ENCODE data around the gene HSFY2.
"Not testable (repeated sequence)": the region's sequence is repeated elsewhere in the genome, so short reads cannot be mapped to it uniquely, and the experiment has no call there.

The HSFY2 gene, protein sequence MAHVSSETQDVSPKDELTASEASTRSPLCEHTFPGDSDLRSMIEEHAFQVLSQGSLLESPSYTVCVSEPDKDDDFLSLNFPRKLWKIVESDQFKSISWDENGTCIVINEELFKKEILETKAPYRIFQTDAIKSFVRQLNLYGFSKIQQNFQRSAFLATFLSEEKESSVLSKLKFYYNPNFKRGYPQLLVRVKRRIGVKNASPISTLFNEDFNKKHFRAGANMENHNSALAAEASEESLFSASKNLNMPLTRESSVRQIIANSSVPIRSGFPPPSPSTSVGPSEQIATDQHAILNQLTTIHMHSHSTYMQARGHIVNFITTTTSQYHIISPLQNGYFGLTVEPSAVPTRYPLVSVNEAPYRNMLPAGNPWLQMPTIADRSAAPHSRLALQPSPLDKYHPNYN

DNA sequence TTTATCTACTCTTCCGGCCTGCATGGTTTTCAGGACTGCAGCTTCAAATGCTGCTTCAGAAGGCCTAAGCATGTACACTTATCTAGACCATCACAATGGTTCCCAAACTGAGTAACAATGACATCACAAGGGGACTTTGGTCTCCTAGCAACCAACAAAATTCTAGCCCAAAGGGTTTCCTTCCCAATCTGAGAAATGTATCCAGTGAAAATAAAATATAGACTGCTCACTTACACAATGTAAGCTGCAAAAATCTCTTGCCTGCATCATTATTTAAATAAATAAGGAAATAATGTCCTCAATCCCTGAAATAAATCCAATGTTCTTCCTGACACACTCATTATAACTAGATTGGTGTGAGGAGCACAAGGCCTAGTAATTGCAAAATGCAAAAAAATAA, at the start of gene HSFY2:
Gene HSFY2 (minus strand): TSS at position 101 of the 400 bp plus-strand sequence. CDS start 117 bp downstream, outside the sequence.
- in situ Hi-C loops (cut with MboI; ENCODE audit: low sequenced_read_pairs): not testable (repeated sequence)

DNA sequence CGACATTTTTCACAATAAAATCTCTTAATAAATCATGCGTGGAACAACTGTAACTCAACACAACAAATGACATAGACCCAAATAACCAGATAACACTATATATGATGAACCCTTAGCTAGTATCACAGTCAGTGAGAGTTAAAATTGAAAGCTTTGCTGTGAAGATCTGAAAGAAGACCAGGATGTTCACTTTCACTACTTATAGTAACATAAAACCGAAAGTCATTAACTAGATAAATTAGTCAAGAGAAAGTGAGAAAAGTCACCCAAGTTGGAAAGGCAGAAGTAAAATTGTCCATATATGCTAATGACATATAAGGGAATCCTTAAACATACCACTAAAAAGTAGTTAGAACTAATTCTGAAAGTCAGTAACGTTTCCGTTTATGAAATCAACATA, 42.2 kb upstream of the HSFY2 start:
- in situ Hi-C loops (cut with MboI; ENCODE audit: low sequenced_read_pairs): not testable (repeated sequence)

DNA sequence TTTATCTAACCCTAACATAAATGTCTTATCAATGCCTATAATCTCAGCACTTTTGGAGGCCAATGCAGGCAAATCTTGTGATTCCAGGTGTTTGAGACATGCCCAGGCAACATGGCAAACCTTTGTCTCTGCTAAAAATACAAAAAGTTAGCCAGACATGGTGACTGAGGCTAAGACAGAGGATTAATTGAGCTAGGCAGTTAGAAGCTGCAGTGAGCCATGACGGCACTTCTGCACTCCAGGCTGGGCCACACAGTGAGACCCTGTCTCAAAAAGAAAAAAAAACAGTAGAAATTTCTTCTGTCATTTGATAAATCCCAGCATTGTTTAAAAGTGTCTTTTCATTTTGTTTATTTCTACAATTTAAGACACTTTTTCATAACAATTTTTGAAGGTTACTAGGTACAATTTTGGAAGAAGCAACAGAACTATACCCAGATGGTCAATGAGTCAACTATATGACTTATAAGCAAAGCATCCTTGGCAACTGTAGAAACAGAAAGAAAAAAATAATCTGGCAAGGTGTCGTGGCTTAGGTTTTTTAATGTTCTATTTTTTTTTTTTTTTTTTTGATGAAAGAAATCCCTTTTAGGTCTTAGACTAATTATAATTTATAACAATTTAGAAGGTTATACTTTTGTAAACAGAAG, 15.3 kb upstream of the HSFY2 start:
- in situ Hi-C loops (cut with MboI; ENCODE audit: low sequenced_read_pairs): not testable (repeated sequence)

DNA sequence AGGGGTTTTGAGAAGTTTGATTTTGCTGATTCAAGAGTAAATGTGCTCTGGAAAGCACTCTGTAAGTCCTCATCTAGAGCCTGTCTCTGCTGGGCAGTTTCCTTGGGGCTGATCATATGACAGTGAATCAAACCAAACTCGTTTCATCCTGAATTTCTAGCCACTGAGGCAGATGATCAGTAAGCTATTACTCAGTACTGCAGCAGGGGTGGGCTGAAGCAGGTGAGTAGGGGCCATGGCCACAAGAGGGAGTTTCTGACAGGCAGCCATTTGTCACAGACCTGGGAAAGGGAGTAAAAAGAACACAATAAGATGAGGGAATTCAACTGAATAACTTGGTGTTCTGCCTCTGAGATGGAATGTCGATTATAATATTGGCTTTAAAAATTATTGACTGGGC, 19.5 kb downstream of the HSFY2 start:
- in situ Hi-C loops (cut with MboI; ENCODE audit: low sequenced_read_pairs): not testable (repeated sequence)

DNA sequence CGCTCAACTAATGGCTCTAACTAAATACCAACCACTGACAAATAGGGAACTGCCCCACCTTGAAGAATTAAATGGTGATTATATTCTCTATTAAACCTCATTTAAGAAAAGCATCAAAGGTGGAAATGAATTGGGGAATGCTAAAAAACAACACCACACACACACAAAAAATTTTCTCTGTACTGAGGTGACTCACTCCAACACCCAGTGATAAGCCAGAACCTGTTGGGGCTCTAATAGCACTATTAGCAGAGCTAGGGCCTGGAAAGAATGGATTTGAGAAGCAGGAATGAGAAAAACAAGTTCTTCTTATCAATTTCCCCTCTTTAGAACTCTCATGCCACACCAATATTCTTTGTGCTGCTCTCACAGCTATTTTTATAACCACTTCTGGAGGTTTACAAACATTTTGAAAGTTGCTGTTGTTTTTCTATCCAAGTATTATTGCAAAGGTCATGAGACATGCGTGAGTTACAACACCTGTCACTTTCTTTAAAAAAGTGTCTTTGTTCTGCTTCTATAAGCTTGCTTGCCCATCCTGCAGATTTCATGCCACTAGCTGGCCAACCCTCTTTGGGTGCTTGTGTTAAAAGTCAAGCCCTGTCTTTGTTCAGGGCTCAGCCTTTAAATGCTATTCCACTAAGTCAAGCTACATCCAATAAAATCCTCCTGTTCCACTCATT, 20.3 kb downstream of the HSFY2 start:
- in situ Hi-C loops (cut with MboI; ENCODE audit: low sequenced_read_pairs): not testable (repeated sequence)

DNA sequence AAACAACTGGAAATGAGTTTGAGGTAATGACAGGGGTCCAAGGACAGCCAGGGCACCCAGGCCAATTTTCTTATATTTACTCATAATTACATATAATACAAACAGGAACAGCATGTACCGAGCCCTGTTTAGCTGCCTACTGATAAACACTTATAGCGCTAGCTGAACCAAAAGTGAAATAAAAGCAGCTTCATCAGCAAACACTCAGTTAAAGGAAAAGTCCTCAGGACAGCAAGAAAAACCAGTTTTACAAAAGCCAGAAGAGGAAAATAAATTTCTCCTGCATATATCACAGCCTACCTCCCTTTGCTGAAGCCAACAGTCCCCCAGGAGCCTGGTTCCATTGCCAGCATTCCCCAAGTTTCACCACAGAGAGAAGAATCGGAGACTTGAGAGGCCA, 49.8 kb downstream of the HSFY2 start:
- in situ Hi-C loops (cut with MboI; ENCODE audit: low sequenced_read_pairs): not testable (repeated sequence)

All from hTERT RPE-1 (cell line).